Gastroesophageal sphincter (tissue), 3 donors: ENCODE results near the gene CHST3.

Experiments
- CTCF ChIP-seq, 4 experiments: fragments of 200-600 bp in 2 of 4; fragments of 450-650 bp in 2 of 4; sonication (generic) in 1 of 4; IDR thresholded peaks; one replicate each; pipeline ENCODE4 v1.5.1; 2017 to 2019; ENCODE audit warnings: antibody characterized with exemption in 4 of 4, mild to moderate bottlenecking in 2 of 4, moderate library complexity in 2 of 4
- EP300 ChIP-seq: sonication (generic); formaldehyde crosslinking; IDR thresholded peaks from one replicate; pipeline ENCODE4 v1.6.1; 2017; ENCODE audit warnings: antibody characterized with exemption, mild to moderate bottlenecking
- POLR2A ChIP-seq, 2 donors: fragments of 450-650 bp; IDR thresholded peaks; one replicate each; pipeline ENCODE4 v1.6.1; 2017; ENCODE audit warnings: antibody characterized with exemption in 2 of 2, mild to moderate bottlenecking in 2 of 2, moderate library complexity in 1 of 2
- POLR2AphosphoS5 ChIP-seq: sonication (generic); formaldehyde crosslinking; IDR thresholded peaks from one replicate; pipeline ENCODE4 v1.6.1; 2017; ENCODE audit warnings: antibody characterized with exemption

GRCh38 chr10:72000073-72001032, 36.2 kb downstream of the CHST3 start:
- no peak for TF ChIP-seq POLR2A (IDR thresholded peaks at IDR 0.05)
- TF ChIP-seq CTCF (IDR thresholded peaks at IDR 0.05): no peak
- TF ChIP-seq POLR2AphosphoS5: no peak
- no peak for TF ChIP-seq EP300
